A549 (cell line): ENCODE measurements around the gene HNRNPA0. TPM values are rescaled to one million over a fixed set of nuclear protein-coding genes. Genes with fewer than 3 reads are reported as not detected.

Source experiments
- ATAC-seq, 2 experiments: fragments of 200-7000 bp in 1 of 2; fragments of >200 bp in 1 of 2; cut with Nextera tagmentation in 1 of 2; cut with Tn5 transposase in 1 of 2; 3 replicates each; pipeline versions ENCODE4 v1.8.0 to v1.9.1; 2018 to 2020; ENCODE audit warnings: mild to moderate bottlenecking in 1 of 2, moderate library complexity in 1 of 2
- CTCF ChIA-PET: fragments of 300-600 bp; sonication (Branson Sonifier 250); formaldehyde crosslinking; extraction: SDS; loops from one replicate; lab custom pipeline; 2021; ENCODE audit warnings: antibody characterized with exemption, inconsistent platforms; lab: Yijun Ruan, JAX
- POLR2A ChIA-PET: fragments of 350-600 bp; formaldehyde crosslinking; extraction: SDS; loops from one replicate; lab custom pipeline; 2021; ENCODE audit warnings: antibody characterized with exemption, inconsistent platforms; lab: Yijun Ruan, JAX
- DNase-seq, 2 experiments: peaks; one replicate each; pipeline versions ENCODE4 v3.0.0 to v3.0.0-alpha.2; 2011 to 2016; ENCODE audit warnings: low read depth in 1 of 2, low spot score in 1 of 2
- FAIRE-seq: peaks from 2 replicates; lab custom pipeline; 2011; peaks lifted over from hg19 to GRCh38; lab: Jason Lieb, UNC
- H3K27ac ChIP-seq, 2 experiments: fragments of >200 bp; sonication (Bioruptor Twin); formaldehyde crosslinking; 3 replicates each; pipeline ENCODE4 v1.5.1; 2016 to 2017
- H3K4me1 ChIP-seq: fragments of >200 bp; sonication (Bioruptor Twin); formaldehyde crosslinking; 3 replicates; pipeline ENCODE4 v1.6.1; 2016
- H3K4me2 ChIP-seq: fragments of >200 bp; sonication (Bioruptor Twin); formaldehyde crosslinking; 3 replicates; pipeline ENCODE4 v1.6.1; 2016
- H3K4me3 ChIP-seq: fragments of >200 bp; sonication (Bioruptor Twin); formaldehyde crosslinking; 3 replicates; pipeline ENCODE4 v1.5.1; 2016
- H3K9me3 ChIP-seq: fragments of >200 bp; sonication (Bioruptor Twin); formaldehyde crosslinking; 3 replicates; pipeline ENCODE4 v1.6.1; 2016
- ATOH8 ChIP-seq: fragments of 250-450 bp; sonication (Bioruptor Pico); IDR thresholded peaks from 2 replicates; pipeline ENCODE4 v1.5.0; 2020; ENCODE audit warnings: low read depth, mild to moderate bottlenecking, moderate library complexity
- CBX8 ChIP-seq: fragments of 200-600 bp; sonication (generic); IDR thresholded peaks from 2 replicates; pipeline ENCODE4 v1.6.1; 2016
- CHD4 ChIP-seq: fragments of 200-600 bp; sonication (generic); IDR thresholded peaks from 2 replicates; pipeline ENCODE4 v1.6.1; 2016; ENCODE audit warnings: antibody characterized with exemption, mild to moderate bottlenecking, borderline replicate concordance
- CTCF ChIP-seq: fragments of >200 bp; sonication (Bioruptor Twin); formaldehyde crosslinking; IDR thresholded peaks from 3 replicates; pipeline ENCODE4 v1.5.1; 2016
- EHF ChIP-seq: fragments of 250-450 bp; sonication (Bioruptor Pico); IDR thresholded peaks from 2 replicates; pipeline ENCODE4 v1.5.0; 2020; ENCODE audit warnings: mild to moderate bottlenecking
- HMGXB4 ChIP-seq: fragments of 250-450 bp; sonication (Bioruptor Pico); IDR thresholded peaks from 2 replicates; pipeline ENCODE4 v1.5.0; 2021; ENCODE audit warnings: mild to moderate bottlenecking, moderate library complexity, borderline replicate concordance
- HOXB5 ChIP-seq: fragments of 250-450 bp; sonication (Bioruptor Pico); IDR thresholded peaks from 2 replicates; pipeline ENCODE4 v1.5.0; 2020; ENCODE audit warnings: mild to moderate bottlenecking, moderate library complexity
- NPAS2 ChIP-seq: fragments of 250-450 bp; sonication (Bioruptor Pico); IDR thresholded peaks from 2 replicates; pipeline ENCODE4 v1.8.0; 2022; ENCODE audit warnings: mild to moderate bottlenecking, moderate library complexity, borderline replicate concordance
- SMC3 ChIP-seq: fragments of >200 bp; sonication (Bioruptor Twin); formaldehyde crosslinking; IDR thresholded peaks from 3 replicates; pipeline ENCODE4 v1.6.1; 2018; ENCODE audit warnings: inconsistent platforms
- SREBF2 ChIP-seq: fragments of 450-650 bp; IDR thresholded peaks from 2 replicates; pipeline ENCODE4 v1.6.1; 2014; ENCODE audit warnings: mild to moderate bottlenecking, moderate library complexity
- TFCP2L1 ChIP-seq: fragments of 250-450 bp; sonication (Bioruptor Pico); IDR thresholded peaks from 2 replicates; pipeline ENCODE4 v1.5.0; 2021; ENCODE audit warnings: mild to moderate bottlenecking
- ZFP36 ChIP-seq: fragments of 450-650 bp; IDR thresholded peaks from 2 replicates; pipeline ENCODE4 v1.6.1; 2014; ENCODE audit warnings: borderline replicate concordance; ENCODE audit not compliant: partially characterized antibody
- ZNF302 ChIP-seq: fragments of 250-450 bp; sonication (Bioruptor Pico); IDR thresholded peaks from 2 replicates; pipeline ENCODE4 v1.9.0; 2021; ENCODE audit warnings: inconsistent platforms, mild to moderate bottlenecking, moderate library complexity
- WGBS: methylation state at CpG from one replicate; pipeline ENCODE4 v1.1.6; 2017; ENCODE audit errors: missing lambda C conversion rate; 5-methylcytosine and 5-hydroxymethylcytosine counted together
- polyA plus RNA-seq, 4 experiments: library from polyadenylated mRNA; depleted of rRNA in 3 of 4; stranded (reverse); fragments of >200 nt; fragmentation: RNase III in 1 of 4; extraction: RNeasy Plus Mini Kit Qiagen cat#74134 plus additional on column Dnase treatment in 1 of 4; gene quantifications; 2 replicates in 3 of 4; 3 replicates in 1 of 4; pipeline ENCODE4 v1.2.3, GENCODE V29; 2011 to 2017
- TF ChIP-seq, protein P1 (sequence below): fragments of >200 bp; sonication (Bioruptor Twin); formaldehyde crosslinking; IDR thresholded peaks from 2 replicates; pipeline ENCODE4 v1.6.1; 2016
- TF ChIP-seq, protein P2 (sequence below): fragments of 200-600 bp; sonication (generic); IDR thresholded peaks from 2 replicates; pipeline ENCODE4 v1.6.1; 2016; ENCODE audit warnings: antibody characterized with exemption, mild to moderate bottlenecking, moderate library complexity
- TF ChIP-seq, protein P3 (sequence below): fragments of 150-350 bp; IDR thresholded peaks from 2 replicates; pipeline ENCODE4 v1.6.1; 2014; ENCODE audit warnings: low read depth, mild to moderate bottlenecking, low read length

Gene HNRNPA0
- polyA plus RNA-seq, 2 of the 4 experiments (the other 2 are of a cell fraction): 17.0 to 49.4 TPM

- Histone ChIP-seq H3K4me3 (no peak within 1 kb of the TSS), H3K4me1 (no peaks in the 10 kb centered on the region), H3K9me3 (peaks cover 10% of the 10 kb centered on the region; the same call in 2 of the 3 replicates), H3K27ac (no peak within 1 kb of the TSS), H3K4me2 (no peak within 1 kb of the TSS)
- POLR2A ChIA-PET: no interaction called here
- FAIRE-seq (no peak), ATAC-seq (peak in 1 of 2 experiments; percentile 64; a peak in 4 of 6 replicates), DNase-seq (no peak)
- WGBS: 69% methylated on average over 12 of the region's 12 CpGs
- CTCF ChIA-PET: interaction anchor here (1.0 to 1.7 kb wide), 4 partner anchors 22 to 114 kb away, joined by 3 to 4 read pairs (median 3); no protein-coding TSS in a partner anchor
- TF ChIP-seq EHF (CRISPR knock-in tag): no peak
- TF ChIP-seq, all 56 proteins: peak for 0
Observed at GRCh38 chr5:137735555-137736284, 18.4 kb downstream of the HNRNPA0 start, which contains the start of gene KLHL3. Gene KLHL3, minus strand, starts transcription at chr5:137736089. Its CDS starts 443 bp downstream, at chr5:137735646.

DNA sequence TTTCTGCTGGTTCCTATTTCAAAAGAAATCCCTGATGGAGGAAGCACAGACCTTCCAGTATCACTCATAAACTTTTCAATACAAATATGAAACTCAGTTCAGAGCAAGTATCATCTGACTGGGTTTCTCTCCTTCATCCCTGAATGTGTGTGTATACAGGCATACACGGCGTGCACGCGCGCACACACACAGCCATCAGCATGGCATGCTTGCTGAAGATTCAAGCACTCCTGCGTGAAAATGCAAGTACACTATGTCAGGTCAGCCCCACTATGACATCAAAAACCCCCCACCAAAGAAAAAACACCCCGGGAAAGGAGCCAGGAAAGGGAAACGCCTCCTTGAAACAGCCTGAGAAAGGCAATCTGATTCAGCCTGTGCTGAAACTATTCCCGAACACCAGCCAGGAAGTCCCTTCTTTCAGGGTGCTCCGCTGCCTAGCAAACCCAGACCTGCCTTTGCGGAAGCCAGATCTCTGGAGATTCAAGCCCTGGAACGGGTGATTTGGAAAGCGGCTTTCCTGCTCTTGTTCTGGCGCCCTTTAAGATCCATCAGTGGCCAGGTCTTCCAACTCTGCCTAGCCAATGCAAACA, 19.1 kb downstream of the HNRNPA0 start:
- Histone ChIP-seq H3K4me1 (no peaks in the 10 kb centered on the region), H3K9me3 (peaks cover 10% of the 10 kb centered on the region; the same call in 2 of the 3 replicates), H3K4me3 (no peak overlapping the region), H3K4me2 (no peak overlapping the region), H3K27ac (no peak overlapping the region)
- ATAC-seq: no peak
- CTCF ChIA-PET: interaction anchor here (1.0 to 1.7 kb wide), 2 partner anchors 22 to 74 kb away, joined by 3 to 4 read pairs; no protein-coding TSS in a partner anchor
- WGBS: 81% methylated on average over 14 of the region's 14 CpGs
- no peak for DNase-seq
- no peak for FAIRE-seq
- POLR2A ChIA-PET: no interaction called here
- TF ChIP-seq HOXB5 (CRISPR knock-in tag) (no peak), ATOH8 (no peak), CBX8 (no peak), TFCP2L1 (CRISPR knock-in tag) (no peak)

- Histone ChIP-seq H3K4me1 (no peaks in the 10 kb centered on the region), H3K9me3 (peaks cover 10% of the 10 kb centered on the region; the same call in 2 of the 3 replicates), H3K4me3 (no peak overlapping the region), H3K27ac (no peak overlapping the region), H3K4me2 (no peak overlapping the region)
- WGBS: 62% methylated on average over 2 of the region's 2 CpGs
- POLR2A ChIA-PET: no interaction called here
- DNase-seq (no peak), ATAC-seq (no peak), FAIRE-seq (no peak)
- CTCF ChIA-PET: interaction anchor here (1.2 to 1.7 kb wide), 2 partner anchors 17 to 73 kb away, joined by 3 read pairs; no protein-coding TSS in a partner anchor
- no peak for TF ChIP-seq ZFP36
- TF ChIP-seq, protein P1, sequence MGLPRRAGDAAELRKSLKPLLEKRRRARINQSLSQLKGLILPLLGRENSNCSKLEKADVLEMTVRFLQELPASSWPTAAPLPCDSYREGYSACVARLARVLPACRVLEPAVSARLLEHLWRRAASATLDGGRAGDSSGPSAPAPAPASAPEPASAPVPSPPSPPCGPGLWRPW: no peak
- TF ChIP-seq NPAS2 (CRISPR knock-in tag): no peak
- TF ChIP-seq, protein P2, sequence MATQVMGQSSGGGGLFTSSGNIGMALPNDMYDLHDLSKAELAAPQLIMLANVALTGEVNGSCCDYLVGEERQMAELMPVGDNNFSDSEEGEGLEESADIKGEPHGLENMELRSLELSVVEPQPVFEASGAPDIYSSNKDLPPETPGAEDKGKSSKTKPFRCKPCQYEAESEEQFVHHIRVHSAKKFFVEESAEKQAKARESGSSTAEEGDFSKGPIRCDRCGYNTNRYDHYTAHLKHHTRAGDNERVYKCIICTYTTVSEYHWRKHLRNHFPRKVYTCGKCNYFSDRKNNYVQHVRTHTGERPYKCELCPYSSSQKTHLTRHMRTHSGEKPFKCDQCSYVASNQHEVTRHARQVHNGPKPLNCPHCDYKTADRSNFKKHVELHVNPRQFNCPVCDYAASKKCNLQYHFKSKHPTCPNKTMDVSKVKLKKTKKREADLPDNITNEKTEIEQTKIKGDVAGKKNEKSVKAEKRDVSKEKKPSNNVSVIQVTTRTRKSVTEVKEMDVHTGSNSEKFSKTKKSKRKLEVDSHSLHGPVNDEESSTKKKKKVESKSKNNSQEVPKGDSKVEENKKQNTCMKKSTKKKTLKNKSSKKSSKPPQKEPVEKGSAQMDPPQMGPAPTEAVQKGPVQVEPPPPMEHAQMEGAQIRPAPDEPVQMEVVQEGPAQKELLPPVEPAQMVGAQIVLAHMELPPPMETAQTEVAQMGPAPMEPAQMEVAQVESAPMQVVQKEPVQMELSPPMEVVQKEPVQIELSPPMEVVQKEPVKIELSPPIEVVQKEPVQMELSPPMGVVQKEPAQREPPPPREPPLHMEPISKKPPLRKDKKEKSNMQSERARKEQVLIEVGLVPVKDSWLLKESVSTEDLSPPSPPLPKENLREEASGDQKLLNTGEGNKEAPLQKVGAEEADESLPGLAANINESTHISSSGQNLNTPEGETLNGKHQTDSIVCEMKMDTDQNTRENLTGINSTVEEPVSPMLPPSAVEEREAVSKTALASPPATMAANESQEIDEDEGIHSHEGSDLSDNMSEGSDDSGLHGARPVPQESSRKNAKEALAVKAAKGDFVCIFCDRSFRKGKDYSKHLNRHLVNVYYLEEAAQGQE: no peak
- no peak for TF ChIP-seq TFCP2L1 (CRISPR knock-in tag)
- no peak for TF ChIP-seq ATOH8
- no peak for TF ChIP-seq CHD4
- TF ChIP-seq SREBF2: no peak
- TF ChIP-seq CTCF: no peak
- TF ChIP-seq HMGXB4: no peak
- TF ChIP-seq ZNF302 (CRISPR knock-in tag): no peak
- TF ChIP-seq SMC3: no peak
- TF ChIP-seq, protein P3, sequence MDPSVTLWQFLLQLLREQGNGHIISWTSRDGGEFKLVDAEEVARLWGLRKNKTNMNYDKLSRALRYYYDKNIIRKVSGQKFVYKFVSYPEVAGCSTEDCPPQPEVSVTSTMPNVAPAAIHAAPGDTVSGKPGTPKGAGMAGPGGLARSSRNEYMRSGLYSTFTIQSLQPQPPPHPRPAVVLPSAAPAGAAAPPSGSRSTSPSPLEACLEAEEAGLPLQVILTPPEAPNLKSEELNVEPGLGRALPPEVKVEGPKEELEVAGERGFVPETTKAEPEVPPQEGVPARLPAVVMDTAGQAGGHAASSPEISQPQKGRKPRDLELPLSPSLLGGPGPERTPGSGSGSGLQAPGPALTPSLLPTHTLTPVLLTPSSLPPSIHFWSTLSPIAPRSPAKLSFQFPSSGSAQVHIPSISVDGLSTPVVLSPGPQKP: no peak
Observed at GRCh38 chr5:137734331-137734730, 19.8 kb downstream of the HNRNPA0 start.
